Measurements from ENCODE around the gene HOXB9. TPM values are rescaled to one million over a fixed set of nuclear protein-coding genes. Genes with fewer than 3 reads are reported as not detected.

Gene HOXB9
- total RNA-seq, 1 experiment from 2014 or later = 0.24 TPM

- TF ChIP-seq, protein P1, sequence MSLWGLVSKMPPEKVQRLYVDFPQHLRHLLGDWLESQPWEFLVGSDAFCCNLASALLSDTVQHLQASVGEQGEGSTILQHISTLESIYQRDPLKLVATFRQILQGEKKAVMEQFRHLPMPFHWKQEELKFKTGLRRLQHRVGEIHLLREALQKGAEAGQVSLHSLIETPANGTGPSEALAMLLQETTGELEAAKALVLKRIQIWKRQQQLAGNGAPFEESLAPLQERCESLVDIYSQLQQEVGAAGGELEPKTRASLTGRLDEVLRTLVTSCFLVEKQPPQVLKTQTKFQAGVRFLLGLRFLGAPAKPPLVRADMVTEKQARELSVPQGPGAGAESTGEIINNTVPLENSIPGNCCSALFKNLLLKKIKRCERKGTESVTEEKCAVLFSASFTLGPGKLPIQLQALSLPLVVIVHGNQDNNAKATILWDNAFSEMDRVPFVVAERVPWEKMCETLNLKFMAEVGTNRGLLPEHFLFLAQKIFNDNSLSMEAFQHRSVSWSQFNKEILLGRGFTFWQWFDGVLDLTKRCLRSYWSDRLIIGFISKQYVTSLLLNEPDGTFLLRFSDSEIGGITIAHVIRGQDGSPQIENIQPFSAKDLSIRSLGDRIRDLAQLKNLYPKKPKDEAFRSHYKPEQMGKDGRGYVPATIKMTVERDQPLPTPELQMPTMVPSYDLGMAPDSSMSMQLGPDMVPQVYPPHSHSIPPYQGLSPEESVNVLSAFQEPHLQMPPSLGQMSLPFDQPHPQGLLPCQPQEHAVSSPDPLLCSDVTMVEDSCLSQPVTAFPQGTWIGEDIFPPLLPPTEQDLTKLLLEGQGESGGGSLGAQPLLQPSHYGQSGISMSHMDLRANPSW (CRISPR knock-in tag; conservative IDR thresholded peaks at IDR 0.05; ENCODE audit: low read depth) = no peak
Observed at GRCh38 chr17:48639136-48639535, 13.0 kb upstream of the HOXB9 start (continued).

GRCh38 chr17:48637323-48638260 lies 11.4 kb upstream of the HOXB9 start:
- DNase-seq (ENCODE audit: low spot score) (no peak), ATAC-seq (no peak)
- TF ChIP-seq TP53 (CRISPR knock-in tag; IDR thresholded peaks at IDR 0.05) (no peak), MXD4 (CRISPR knock-in tag; IDR thresholded peaks at IDR 0.05; ENCODE audit: borderline replicate concordance) (no peak), NFATC4 (CRISPR knock-in tag; IDR thresholded peaks at IDR 0.05) (no peak), SOX15 (CRISPR knock-in tag; IDR thresholded peaks at IDR 0.05) (no peak), ZNF317 (CRISPR knock-in tag; IDR thresholded peaks at IDR 0.05; ENCODE audit: borderline replicate concordance, low read depth) (no peak), NFYB (CRISPR knock-in tag; conservative IDR thresholded peaks at IDR 0.05; ENCODE audit: low read depth) (no peak), ATF1 (CRISPR knock-in tag; IDR thresholded peaks at IDR 0.05) (no peak), TEAD1 (CRISPR knock-in tag; IDR thresholded peaks at IDR 0.05) (no peak), ZSCAN18 (CRISPR knock-in tag; IDR thresholded peaks at IDR 0.05) (no peak)
- TF ChIP-seq, protein P2, sequence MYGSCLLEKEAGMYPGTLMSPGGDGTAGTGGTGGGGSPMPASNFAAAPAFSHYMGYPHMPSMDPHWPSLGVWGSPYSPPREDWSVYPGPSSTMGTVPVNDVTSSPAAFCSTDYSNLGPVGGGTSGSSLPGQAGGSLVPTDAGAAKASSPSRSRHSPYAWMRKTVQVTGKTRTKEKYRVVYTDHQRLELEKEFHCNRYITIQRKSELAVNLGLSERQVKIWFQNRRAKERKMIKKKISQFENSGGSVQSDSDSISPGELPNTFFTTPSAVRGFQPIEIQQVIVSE (CRISPR knock-in tag; IDR thresholded peaks at IDR 0.05; ENCODE audit: borderline replicate concordance) = no peak
- TF ChIP-seq, protein P3, sequence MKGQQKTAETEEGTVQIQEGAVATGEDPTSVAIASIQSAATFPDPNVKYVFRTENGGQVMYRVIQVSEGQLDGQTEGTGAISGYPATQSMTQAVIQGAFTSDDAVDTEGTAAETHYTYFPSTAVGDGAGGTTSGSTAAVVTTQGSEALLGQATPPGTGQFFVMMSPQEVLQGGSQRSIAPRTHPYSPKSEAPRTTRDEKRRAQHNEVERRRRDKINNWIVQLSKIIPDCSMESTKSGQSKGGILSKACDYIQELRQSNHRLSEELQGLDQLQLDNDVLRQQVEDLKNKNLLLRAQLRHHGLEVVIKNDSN (CRISPR knock-in tag; IDR thresholded peaks at IDR 0.05) = no peak
- TF ChIP-seq, protein P4, sequence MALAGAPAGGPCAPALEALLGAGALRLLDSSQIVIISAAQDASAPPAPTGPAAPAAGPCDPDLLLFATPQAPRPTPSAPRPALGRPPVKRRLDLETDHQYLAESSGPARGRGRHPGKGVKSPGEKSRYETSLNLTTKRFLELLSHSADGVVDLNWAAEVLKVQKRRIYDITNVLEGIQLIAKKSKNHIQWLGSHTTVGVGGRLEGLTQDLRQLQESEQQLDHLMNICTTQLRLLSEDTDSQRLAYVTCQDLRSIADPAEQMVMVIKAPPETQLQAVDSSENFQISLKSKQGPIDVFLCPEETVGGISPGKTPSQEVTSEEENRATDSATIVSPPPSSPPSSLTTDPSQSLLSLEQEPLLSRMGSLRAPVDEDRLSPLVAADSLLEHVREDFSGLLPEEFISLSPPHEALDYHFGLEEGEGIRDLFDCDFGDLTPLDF (CRISPR knock-in tag; IDR thresholded peaks at IDR 0.05) = no peak
- TF ChIP-seq, protein P5, sequence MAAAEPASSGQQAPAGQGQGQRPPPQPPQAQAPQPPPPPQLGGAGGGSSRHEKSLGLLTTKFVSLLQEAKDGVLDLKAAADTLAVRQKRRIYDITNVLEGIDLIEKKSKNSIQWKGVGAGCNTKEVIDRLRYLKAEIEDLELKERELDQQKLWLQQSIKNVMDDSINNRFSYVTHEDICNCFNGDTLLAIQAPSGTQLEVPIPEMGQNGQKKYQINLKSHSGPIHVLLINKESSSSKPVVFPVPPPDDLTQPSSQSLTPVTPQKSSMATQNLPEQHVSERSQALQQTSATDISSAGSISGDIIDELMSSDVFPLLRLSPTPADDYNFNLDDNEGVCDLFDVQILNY (CRISPR knock-in tag; IDR thresholded peaks at IDR 0.05) = no peak
- H3K27me3 Mint-ChIP-seq (ENCODE audit: low read depth) = peaks cover 100% of the 10 kb centered on the region; the same call in 1 of the 2 replicates
- H3K27ac Mint-ChIP-seq = no peak overlapping the region
- H3K4me3 Mint-ChIP-seq = no peak overlapping the region
- ChIA-PET CTCF (interaction anchor here (0.8 to 2.4 kb wide), 34 partner anchors 9 to 612 kb away, joined by 3 to 54 read pairs (median 9); partner anchors contain the start of genes ATP5MC1, HOXB3, HOXB5 and HOXB9), POLR2A (no interaction called here)
- peaks cover 21% of the 10 kb centered on the region for H3K4me1 Mint-ChIP-seq
- H3K9me3 Mint-ChIP-seq = no peaks in the 10 kb centered on the region
- no peaks in the 10 kb centered on the region for H3K36me3 Mint-ChIP-seq

Data from WTC11 (cell line).